Vagina (tissue), 2 donors: Measurements from ENCODE around the gene LGALS9. TPM values are rescaled to one million over a fixed set of nuclear protein-coding genes. Genes with fewer than 3 reads are reported as not detected.

Source experiments
- DNase-seq, 2 donors: peaks; one replicate each; pipeline ENCODE4 v3.0.0-alpha.2; 2017; ENCODE audit errors: extremely low spot score in 2 of 2
- H3K27ac ChIP-seq: fragments of 200-600 bp; sonication (generic); one replicate; pipeline ENCODE4 v1.5.1; 2019
- H3K27me3 ChIP-seq: fragments of 200-600 bp; sonication (generic); one replicate; pipeline ENCODE4 v1.5.1; 2019
- H3K36me3 ChIP-seq, 2 donors: fragments of 200-600 bp; sonication (generic); one replicate each; pipeline ENCODE4 v1.5.1; 2017 to 2019
- H3K4me1 ChIP-seq: fragments of 200-600 bp; sonication (generic); one replicate; pipeline ENCODE4 v1.5.1; 2019
- H3K4me3 ChIP-seq, 2 donors: fragments of 200-600 bp; sonication (generic); 1 replicate in 1 of 2; 2 replicates in 1 of 2; pipeline ENCODE4 v1.5.1; 2016 to 2019
- H3K9me3 ChIP-seq: fragments of 200-600 bp; sonication (generic); one replicate; pipeline ENCODE4 v1.5.1; 2019
- CTCF ChIP-seq, 3 experiments: fragments of 450-650 bp in 2 of 3; fragments of 200-600 bp in 1 of 3; sonication (generic) in 1 of 3; IDR thresholded peaks; one replicate each; pipeline ENCODE4 v1.5.1; 2017 to 2019; ENCODE audit warnings: antibody characterized with exemption in 3 of 3, mild to moderate bottlenecking in 2 of 3, moderate library complexity in 2 of 3
- POLR2A ChIP-seq, 2 donors: fragments of 450-650 bp; IDR thresholded peaks; one replicate each; pipeline ENCODE4 v1.6.1; 2017; ENCODE audit warnings: antibody characterized with exemption in 2 of 2, mild to moderate bottlenecking in 2 of 2, moderate library complexity in 2 of 2
- POLR2AphosphoS5 ChIP-seq, 2 donors: sonication (generic); formaldehyde crosslinking; IDR thresholded peaks; one replicate each; pipeline ENCODE4 v1.9.0; 2017; ENCODE audit warnings: antibody characterized with exemption in 2 of 2, mild to moderate bottlenecking in 2 of 2, low read depth in 1 of 2; ENCODE audit not compliant: insufficient read depth in 1 of 2
- intact Hi-C: fragments of 100-400 bp; cut with DNase I; formaldehyde crosslinking; loops from one replicate; pipeline ENCODE4 v1.15.1; 2023
- total RNA-seq: library from RNA; depleted of rRNA; stranded (reverse); fragments of >200 nt; gene quantifications from one replicate; pipeline ENCODE4 v1.2.3, GENCODE V29; 2016

The LGALS9 gene
- total RNA-seq, 1 donor from 2014 or later: 34.9 TPM

GRCh38 chr17:27616414-27616813, 14.6 kb upstream of the LGALS9 start:
- Histone ChIP-seq H3K4me1 (no peaks in the 10 kb centered on the region), H3K27ac (no peak overlapping the region), H3K4me3 (no peak overlapping the region), H3K27me3 (no peaks in the 10 kb centered on the region), H3K36me3 (peaks cover 0 to 67% of the 10 kb centered on the region in 2 donors), H3K9me3 (no peaks in the 10 kb centered on the region)
- no peak for TF ChIP-seq POLR2A (IDR thresholded peaks at IDR 0.05)
- no peak for TF ChIP-seq POLR2AphosphoS5 (IDR thresholded peaks at IDR 0.05; ENCODE audit: insufficient read depth in 1 of 2, low read depth in 1 of 2)
- TF ChIP-seq CTCF (IDR thresholded peaks at IDR 0.05): no peak
- intact Hi-C loops: no loop called here
- DNase-seq: no peak

- intact Hi-C loops: no loop called here
- Histone ChIP-seq H3K4me1 (no peaks in the 10 kb centered on the region), H3K27ac (no peak overlapping the region), H3K27me3 (no peaks in the 10 kb centered on the region), H3K4me3 (no peak overlapping the region), H3K36me3 (peaks cover 0 to 75% of the 10 kb centered on the region in 2 donors), H3K9me3 (no peaks in the 10 kb centered on the region)
- no peak for DNase-seq
- TF ChIP-seq POLR2A (IDR thresholded peaks at IDR 0.05): no peak
- no peak for TF ChIP-seq CTCF (IDR thresholded peaks at IDR 0.05)
- TF ChIP-seq POLR2AphosphoS5 (IDR thresholded peaks at IDR 0.05; ENCODE audit: insufficient read depth in 1 of 2, low read depth in 1 of 2): no peak
Measured at GRCh38 chr17:27618417-27618816, 12.6 kb upstream of the LGALS9 start.

- Histone ChIP-seq H3K36me3 (peaks cover 0 to 72% of the 10 kb centered on the region in 2 donors), H3K27ac (no peak overlapping the region), H3K4me1 (no peaks in the 10 kb centered on the region), H3K4me3 (no peak overlapping the region), H3K27me3 (no peaks in the 10 kb centered on the region), H3K9me3 (no peaks in the 10 kb centered on the region)
- intact Hi-C loops: no loop called here
- no peak for TF ChIP-seq POLR2AphosphoS5 (IDR thresholded peaks at IDR 0.05; ENCODE audit: insufficient read depth in 1 of 2, low read depth in 1 of 2)
- no peak for TF ChIP-seq POLR2A (IDR thresholded peaks at IDR 0.05)
- no peak for TF ChIP-seq CTCF (IDR thresholded peaks at IDR 0.05)
- DNase-seq: no peak
Measured at GRCh38 chr17:27620721-27621120, 10.3 kb upstream of the LGALS9 start.

- H3K9me3 ChIP-seq: no peaks in the 10 kb centered on the region
- no peaks in the 10 kb centered on the region for H3K27me3 ChIP-seq
- peaks cover 0 to 68% of the 10 kb centered on the region in 2 donors for H3K36me3 ChIP-seq
- no peaks in the 10 kb centered on the region for H3K4me1 ChIP-seq
- TF ChIP-seq POLR2A (IDR thresholded peaks at IDR 0.05) (no peak), CTCF (IDR thresholded peaks at IDR 0.05) (no peak)
- H3K27ac ChIP-seq: no peak overlapping the region
- no peak overlapping the region for H3K4me3 ChIP-seq
- DNase-seq: no peak
- intact Hi-C loops: no loop called here
Measured at GRCh38 chr17:27621536-27621935, 9.5 kb upstream of the LGALS9 start.

GRCh38 chr17:27621942-27622559, 8.9 kb upstream of the LGALS9 start:
- intact Hi-C loops: no loop called here
- no peak overlapping the region for H3K4me3 ChIP-seq
- no peaks in the 10 kb centered on the region for H3K27me3 ChIP-seq
- no peaks in the 10 kb centered on the region for H3K9me3 ChIP-seq
- no peaks in the 10 kb centered on the region for H3K4me1 ChIP-seq
- DNase-seq: no peak
- no peak for TF ChIP-seq POLR2AphosphoS5 (IDR thresholded peaks at IDR 0.05; ENCODE audit: insufficient read depth in 1 of 2, low read depth in 1 of 2)
- no peak overlapping the region for H3K27ac ChIP-seq
- peaks cover 0 to 62% of the 10 kb centered on the region in 2 donors for H3K36me3 ChIP-seq
